Fibroblast of the conjunctiva (primary cell): Measurements from ENCODE around the gene CHST15.

Experiments
- DNase-seq: peaks from one replicate; pipeline ENCODE4 v3.0.0-alpha.2; 2010; ENCODE audit warnings: low read depth

CHST15 gene, protein sequence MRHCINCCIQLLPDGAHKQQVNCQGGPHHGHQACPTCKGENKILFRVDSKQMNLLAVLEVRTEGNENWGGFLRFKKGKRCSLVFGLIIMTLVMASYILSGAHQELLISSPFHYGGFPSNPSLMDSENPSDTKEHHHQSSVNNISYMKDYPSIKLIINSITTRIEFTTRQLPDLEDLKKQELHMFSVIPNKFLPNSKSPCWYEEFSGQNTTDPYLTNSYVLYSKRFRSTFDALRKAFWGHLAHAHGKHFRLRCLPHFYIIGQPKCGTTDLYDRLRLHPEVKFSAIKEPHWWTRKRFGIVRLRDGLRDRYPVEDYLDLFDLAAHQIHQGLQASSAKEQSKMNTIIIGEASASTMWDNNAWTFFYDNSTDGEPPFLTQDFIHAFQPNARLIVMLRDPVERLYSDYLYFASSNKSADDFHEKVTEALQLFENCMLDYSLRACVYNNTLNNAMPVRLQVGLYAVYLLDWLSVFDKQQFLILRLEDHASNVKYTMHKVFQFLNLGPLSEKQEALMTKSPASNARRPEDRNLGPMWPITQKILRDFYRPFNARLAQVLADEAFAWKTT

DNA sequence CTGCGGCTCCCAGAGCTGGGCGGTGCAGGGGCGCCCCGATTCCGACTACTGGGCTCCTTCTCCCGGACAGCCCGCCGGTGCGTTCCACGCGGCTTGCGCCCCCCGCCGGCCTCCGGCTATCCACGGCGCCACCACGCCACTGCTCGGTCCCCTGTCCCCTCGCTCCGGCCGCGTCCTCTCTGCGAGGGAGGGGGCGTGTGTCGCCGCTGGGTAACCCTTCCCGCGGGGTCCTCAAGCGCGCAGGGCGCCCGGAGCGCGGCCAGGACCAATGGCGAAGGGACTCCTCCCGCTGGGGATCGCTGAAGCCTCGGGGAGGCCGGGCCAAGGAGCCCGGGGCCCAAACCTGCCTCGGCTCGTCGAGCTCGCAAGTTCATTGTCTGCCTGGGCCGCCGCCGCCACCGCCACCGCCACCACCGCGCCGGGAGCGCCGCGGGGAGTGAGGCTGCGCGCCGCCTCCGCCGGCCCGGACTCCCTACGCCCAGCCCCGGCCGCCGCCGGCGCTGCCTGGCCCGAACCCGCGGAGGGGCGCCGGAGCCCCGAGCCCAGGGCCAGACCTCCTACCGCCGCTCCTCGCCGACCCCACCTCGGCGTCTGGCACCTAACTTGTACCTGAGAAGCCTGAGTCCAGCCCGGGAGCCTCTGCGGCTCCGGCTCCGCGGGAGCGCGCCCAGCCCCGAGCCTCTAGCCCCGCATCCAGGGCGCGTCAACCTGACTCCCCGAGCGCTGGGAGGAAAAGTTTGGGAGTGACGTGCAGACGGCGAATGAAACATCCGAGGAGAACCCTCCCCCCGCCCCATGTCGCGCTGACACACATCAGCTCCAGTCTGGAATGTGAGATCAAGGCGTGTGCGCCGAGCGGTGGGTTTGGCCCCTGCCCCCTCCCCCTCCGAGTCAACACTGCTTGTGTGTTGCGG lies at the start of gene CHST15:
Gene CHST15 (minus strand): TSS at position 739 of the 914 bp plus-strand sequence. CDS start 47,386 bp downstream, outside the sequence.
- DNase-seq: no peak

DNA sequence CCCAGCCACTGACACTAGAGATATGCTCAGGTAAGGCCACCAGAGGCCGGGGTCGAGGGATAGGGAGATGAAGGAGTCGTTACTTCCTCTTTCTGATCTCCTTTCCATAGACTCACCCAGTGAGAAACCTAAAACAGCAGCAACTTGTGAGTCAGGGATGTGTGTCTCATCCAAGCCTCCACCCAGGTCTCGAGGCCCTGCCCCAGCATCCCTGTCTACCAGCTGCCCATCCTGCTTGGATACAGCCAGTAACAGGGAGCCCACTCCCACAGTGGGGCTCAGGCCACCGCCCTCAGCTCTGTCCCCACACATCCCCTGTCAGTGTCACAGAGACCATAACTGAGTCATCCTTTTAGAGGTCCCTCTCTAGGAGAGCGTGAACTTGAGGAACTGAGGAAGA lies 49.6 kb upstream of the CHST15 start:
- no peak for DNase-seq

DNA sequence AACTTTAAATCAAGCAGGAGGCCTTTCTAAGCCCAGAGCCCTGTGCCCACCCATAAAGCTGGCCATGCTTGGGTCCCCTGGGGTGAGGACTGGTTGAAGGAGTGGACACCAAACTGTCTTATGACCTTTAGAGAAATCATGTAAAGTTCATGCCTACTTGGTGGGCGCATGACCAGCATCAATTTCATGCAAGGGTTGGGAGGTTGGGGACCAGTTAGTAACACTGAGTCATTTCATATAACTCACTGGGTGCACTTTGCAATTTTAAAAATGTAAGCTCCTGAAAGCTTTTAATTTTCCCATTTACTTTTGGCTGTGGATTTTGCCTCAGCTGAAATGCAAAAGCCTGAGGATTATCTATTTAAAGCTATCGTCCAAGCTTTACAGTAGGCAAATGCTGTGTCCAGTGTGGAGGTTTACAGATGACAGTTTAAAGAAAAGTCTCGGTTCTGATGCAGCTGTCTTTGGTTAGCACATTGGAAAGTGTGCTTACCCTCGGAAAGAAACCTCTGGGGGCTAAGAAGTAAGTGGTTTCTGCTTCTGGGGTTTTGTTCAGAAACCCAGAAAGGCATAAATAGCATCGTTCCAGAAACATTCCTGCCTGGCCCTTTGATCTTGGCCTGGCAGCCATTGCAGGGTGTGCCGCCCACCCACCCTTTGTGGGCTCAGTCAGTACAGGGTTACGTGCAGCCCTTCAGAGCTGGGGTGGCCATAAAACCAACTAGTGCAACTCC lies 48.8 kb upstream of the CHST15 start:
- DNase-seq: peak; percentile 22

DNA sequence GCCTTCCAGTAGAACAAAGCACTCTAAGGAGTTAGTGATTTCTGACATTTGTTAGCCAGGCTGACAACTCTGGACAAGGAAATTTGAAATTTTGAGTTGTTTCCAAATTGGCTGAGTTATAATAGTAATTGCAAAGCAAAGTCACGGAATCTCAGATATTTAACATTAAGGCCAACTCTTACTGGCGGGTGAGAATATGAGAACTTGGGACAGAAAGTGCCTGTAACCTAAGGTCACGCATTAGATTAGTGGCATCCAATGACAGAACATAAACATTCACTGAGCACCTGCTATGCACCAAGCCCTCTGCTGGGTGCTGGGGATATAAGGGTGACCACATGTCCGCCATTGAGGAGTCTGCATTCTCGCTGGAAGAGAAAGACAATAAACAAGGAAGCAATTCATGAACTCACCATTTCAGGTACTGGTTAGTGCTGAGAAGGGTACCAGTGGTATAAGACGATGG lies 45.5 kb upstream of the CHST15 start:
- DNase-seq: no peak

DNA sequence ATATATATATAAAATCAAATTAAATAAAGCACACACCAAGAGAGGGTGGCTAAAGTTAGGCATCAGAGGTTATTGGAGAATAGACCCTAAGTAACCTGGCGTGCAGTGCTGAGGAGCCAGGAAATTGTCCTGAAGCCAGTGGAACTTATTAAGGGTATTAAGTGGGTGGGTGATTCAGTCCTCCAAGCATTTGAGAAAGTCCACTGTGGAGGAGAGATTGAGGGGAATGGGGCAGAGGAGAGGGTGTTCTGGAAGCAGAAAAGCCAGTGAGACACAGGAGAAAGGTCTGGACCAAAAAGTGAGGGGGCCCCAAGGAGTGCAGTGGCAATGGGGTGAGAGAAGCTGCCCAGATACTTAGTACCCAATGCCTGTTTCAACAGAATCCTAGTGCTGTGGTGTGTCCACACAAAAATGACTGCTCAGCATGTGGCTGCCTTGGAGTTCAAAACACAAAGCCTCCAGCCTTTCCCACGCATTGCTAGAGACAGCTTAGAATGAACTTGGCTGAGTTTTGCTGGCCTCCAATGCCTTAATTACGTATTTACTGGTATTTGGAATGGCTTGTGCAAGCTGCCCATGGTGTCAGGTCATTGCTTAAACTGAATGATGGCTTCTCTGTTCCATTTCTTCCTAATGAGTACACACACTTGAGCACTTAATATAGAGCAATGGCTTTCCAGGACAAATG lies 44.9 kb upstream of the CHST15 start:
- DNase-seq: no peak

DNA sequence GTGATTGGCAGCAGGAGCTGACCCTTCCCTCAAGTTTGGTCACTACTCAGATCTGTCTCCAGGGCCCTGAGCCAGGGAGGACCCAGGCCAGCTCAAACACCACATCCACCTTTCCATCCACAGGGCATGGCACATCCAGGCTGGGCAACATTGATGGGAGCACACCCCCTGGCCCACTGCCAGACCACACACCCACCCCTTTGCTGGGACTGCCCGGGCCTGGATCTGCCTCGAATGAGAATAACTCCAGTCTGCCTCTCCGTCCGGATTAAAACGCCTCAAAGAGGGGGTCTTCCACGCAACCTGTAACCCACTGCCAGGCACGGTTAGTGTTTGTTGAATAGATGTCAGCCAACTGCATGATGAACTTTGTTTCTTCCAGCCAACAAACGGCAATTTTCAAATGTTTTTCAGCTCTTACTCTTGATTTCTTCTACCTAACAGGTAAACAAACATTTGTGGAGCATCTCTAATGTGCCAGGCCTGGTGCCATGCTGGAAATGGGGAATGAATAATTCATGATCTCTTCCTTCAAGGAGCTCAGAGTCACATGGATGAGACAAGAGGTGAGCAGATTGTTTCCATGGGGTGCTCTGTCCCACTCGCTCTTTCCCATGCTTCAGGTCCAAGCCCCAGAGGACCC lies 41.0 kb upstream of the CHST15 start:
- no peak for DNase-seq

DNA sequence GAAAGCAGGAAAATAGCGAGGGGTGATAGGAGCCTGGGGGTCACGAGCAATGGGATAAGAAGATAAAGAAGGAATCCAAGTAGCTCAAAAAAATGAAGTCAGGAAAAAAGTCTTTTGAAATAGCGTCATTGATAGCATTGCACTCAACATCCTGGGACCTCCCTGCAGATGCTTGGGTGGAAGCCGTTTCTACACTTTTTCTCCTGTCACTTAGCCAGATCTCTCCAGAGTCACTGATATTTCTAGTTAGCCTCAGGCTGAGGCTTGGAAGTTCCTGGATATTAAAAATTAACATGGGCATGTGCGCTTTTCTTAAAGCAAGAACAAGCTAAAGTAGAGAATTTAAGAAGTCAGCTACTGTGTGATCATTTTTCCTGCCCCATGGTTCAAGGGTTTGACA lies 39.5 kb upstream of the CHST15 start:
- DNase-seq: no peak

DNA sequence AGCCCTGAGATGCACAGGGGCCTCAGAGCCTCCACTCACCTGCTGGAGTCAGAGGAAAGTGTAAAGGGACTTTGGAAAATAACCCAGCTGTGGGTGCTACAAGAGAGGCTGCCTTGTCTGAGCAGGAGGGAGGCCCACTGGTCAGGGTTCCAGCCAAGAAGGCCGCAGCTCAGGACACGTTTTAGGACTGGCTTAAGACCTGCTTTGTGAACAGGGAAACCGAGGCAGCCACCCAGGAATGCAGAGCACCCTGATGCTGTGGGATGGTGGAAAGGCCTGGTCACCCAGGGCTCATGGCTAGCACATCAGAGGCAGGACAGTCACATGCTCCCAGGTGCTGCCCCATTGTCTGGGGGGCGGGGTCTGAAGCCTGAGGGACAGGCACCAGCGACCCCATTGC lies 38.9 kb upstream of the CHST15 start:
- no peak for DNase-seq

DNA sequence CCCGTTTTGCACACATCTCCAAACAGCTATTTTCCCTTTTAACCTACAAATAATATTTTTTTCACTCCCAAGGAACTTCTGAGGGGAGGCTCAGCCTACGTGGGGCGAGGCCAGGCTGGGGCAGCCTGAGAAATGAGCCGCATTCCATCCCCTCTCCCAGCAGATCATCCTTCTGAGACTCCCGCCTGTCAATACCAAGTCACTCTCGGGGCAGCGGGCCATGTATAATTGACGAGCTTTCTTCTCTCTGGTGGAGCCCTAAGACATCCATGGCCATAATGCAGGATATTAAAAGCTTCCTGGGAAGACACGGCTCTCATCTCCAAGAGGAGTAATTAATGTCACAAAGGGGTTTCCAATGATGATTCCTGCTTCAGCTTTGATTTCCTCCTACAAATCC lies 37.8 kb upstream of the CHST15 start:
- no peak for DNase-seq

DNA sequence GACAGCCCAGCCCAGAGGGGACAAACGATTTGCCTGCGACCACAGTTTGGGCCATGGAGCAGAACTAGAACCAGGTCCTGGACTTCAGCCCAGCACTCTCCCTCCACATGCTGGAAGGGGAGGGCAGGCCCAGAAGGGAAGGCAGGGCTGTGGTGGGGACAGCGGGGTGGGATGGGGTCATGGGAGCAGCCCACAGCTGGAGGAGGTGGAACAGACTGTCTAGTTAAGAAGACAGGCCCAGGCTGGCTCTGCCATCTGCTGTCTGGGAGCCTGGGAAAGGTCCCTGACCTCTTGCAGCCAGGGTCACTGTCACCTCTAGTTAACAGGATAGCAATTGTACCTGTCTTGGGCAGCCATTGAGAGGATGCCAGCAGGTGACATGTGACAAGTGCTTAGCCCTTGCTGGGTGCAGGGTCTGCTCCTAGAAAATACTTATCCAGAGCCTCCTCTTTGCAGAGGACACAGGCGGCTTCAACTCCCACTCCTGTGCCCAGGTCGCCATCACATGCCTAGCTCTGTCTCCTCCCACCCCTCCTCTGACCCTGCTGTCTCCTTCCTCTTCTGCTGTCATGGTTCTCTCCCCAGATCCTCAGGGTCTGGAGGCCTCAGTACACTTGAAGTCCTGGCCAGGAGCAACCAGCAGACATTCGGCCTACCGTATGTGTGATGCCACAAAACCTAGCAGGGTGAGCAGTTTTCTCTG lies 37.0 kb upstream of the CHST15 start:
- DNase-seq: no peak

DNA sequence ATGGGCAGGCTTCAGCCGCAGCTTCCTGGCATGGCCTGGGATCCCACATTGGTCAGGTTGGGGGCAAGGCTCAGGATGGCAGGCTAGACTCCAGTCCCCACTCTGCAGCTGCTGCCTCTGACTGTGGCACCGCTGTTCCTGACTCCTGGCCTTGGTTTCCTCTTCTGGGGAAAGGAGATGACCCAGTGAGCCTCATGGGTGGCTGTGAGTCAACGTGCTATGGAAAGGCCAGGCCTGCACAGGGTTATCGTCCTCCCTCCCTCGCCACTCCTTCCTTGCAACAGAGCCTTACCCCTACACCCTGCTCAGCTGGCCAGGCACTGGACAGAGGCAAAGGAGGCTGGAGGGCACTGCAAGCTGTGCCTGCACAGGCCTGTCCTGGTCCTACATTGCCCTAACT lies 36.1 kb upstream of the CHST15 start:
- no peak for DNase-seq

DNA sequence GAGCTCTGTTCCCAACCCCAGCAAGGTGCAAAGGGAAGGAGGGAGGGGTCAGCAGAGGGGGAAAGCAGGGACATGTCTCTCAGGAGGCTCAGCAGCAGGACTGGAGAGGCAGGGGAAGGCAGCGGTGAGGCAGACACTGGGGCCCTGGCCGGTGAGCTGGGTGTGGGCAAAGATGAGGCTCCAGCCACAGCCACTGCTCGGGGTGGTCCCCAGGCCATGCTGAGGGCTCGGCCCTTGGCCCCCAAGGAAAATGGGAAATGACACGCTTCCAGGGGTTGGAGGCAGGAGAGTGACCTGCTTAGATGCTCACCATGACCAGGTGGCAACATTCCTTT lies 35.4 kb upstream of the CHST15 start:
- DNase-seq: no peak

DNA sequence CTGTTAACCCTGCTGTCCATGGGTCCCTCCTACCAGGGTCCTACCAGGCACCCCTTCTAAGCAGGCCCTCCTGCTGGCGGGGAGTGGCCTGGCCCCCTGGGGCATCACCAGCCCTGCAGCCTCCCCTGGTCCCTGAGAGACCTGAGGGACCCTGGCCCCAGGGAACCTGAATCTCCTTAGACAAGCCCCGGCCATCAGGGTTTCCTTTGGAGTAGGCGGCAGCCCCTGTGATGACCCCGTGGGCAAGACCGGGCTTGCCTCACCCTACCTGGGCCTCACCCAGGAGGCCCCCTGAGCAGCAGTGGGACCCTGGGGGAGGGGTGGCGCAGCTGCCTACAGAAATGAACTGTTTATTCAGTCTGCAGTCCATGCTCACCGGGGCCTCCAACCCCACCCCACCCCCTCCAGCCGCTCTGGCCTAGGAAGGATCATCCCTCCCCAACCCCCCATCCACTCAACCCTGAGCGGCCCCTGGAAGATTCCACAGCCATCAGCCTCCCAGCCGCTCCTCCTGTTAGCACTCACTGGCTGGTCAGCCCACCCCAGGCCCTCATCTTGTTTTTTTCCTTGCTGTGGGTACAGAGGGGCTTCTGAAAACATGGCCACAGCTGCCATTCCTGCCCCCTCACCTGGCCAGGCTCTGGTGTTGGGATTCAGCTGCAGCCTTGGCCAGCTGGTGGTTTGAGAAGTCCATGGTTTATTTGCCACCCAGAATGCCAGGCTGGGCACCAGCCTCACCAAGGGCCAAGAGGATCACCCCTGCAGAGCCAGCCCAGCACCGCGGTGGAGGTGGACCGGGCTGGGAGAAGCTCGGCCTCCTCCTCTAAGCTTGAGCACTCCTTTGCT lies 34.8 kb upstream of the CHST15 start:
- no peak for DNase-seq

DNA sequence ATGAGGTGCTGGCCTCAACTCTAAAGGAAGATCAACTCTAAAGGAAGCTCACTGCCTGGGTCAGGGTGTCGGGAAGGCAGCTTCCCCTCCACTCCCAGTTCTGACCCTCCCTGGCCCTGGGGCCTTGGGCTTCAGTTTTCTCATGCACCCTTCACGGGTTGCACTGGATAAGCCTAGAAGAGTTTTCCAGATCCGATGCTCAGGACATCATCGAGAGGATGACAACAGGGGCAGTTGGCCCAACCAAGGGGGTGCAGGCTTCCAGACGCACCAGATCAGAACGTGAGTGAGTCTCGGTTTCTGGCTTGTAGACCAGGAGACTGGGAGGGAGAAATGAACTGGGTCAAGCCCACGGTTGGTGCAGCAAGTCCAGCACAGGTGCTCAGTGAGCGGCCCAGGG lies 34.2 kb upstream of the CHST15 start:
- no peak for DNase-seq

DNA sequence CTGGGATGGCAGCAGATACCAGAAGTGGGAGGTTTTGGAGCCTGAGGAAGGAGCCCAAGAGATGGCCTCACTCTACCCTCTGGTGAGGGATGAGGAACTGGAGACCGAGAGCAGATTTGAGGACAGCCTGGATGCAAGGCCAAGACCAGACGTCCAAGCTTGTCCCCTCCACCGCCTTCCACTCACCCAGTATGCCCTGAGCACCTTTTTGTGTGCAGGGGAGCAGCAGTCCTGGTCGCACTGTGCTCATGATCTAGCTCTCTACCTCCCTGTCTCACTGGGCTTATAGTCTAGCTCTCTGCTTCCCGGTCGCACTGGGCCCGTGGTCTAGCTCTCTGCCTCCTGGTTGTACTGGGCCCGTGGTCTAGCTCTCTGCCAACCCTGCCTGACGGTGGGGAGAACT lies 33.6 kb upstream of the CHST15 start:
- DNase-seq: no peak

DNA sequence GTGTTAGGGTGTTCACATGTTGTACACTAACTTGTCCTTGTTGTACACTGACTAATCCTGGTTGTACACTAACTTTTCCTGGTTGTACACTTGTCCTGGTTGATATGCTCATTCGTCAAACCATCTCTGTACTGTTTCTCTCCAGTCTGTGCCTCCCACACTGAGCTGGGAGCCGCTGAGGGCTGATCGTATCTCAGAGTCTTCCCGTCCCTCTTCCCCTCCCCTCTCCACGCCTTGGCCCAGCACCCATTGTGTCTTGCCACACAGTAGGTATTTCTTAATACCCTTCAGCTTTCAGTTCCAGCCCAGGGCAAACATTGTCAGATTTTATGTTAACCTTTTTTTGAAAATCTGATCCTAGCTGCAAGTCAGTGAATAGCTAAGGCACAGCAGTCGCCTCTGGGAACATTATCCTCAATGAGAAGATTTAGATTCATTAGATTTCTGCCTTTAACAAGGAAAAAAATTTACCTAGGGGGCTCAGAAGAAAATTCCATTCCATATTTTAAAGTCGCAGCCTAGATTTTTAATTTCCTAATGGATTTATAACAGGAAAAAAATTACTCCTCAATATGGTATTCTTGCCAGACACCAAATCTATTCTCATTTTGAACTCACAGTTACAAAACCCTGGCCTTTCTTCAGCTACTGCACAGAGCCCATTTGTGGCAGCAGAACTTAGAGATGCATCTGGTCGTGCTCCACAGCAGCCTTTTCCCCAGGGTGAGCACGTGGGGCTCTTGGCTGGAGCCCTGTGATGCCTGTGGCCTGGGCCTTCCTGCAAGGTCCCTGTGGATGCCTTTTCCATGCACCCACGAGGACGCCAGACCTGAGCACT lies 33.0 kb upstream of the CHST15 start:
- DNase-seq: no peak

DNA sequence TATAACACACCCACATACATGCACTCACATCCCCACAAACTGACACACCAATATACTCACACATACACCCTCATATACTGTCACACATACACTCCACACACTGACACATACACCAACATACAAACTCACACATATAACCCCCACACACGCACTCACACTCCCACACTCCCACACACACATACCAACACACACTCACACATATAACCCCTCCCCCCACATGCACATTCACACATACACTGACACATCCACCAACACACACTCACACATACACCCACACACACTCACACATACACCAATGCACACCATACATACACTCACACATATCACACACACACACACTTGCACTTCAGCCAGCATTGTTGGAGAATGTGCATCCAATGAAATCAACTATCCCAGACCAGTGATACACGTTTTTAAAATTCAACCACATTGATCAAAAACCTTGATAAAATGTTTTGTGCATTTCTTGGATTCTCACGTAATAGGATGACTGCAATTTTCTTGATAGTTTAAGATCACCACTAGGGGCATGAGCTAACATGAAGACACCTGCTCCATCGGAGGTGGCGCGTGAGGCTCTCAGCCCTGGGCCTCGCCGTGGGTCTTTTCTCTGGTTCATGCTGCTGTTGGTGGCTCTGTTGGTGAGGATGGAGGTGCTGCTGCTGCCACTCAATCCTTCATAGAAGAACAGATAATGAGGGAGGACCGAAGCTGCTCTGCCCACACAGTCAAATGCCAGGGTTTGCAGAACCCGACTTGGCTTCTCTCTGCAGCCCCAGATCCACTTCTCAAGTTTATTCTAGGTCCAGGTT lies 32.1 kb upstream of the CHST15 start:
- DNase-seq: no peak

DNA sequence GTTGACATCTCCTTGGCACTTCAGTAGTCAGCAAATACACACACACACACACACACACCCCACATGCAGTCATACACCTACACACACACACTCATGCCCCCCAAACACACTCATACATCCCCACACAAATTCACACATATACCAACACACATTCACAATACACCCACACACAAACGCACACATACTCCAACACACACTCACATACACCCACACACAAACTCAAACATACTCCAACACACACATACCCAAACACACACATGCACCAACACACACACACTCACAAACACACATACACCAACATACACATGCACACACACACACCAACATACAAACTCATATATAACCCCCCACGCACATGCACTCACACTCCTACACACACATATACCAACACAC lies 31.4 kb upstream of the CHST15 start:
- DNase-seq: no peak
